ENCODE data around the gene SPAM1.

DNA sequence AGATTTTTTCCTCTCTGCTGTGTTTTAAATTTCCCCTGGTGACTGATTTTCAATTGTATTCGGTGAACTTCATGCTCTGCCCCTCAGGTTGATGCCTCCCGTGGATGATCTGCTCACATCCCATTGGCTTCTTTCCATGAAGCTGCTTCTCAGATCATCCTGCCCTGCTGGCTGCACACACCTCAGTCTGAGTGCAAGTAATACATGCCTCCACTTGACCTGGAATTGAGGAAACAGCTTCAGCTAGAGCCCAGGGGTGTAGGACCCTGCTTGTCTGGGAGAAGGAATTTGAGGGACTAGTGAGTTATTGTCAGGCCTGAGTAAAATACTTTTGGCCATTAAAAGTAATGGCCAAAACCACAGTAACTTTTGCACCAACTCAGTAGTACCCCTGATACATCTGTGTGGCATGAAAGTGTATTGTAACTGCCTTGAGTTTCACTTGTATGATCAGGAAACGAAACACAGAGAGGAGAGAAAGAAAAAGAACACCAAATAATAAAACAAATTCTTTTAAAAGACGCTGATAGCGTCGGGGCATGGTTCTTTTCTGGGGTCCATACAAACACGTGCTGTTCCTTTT, 49.4 kb downstream of the SPAM1 start:
- TF ChIP-seq, protein P1, sequence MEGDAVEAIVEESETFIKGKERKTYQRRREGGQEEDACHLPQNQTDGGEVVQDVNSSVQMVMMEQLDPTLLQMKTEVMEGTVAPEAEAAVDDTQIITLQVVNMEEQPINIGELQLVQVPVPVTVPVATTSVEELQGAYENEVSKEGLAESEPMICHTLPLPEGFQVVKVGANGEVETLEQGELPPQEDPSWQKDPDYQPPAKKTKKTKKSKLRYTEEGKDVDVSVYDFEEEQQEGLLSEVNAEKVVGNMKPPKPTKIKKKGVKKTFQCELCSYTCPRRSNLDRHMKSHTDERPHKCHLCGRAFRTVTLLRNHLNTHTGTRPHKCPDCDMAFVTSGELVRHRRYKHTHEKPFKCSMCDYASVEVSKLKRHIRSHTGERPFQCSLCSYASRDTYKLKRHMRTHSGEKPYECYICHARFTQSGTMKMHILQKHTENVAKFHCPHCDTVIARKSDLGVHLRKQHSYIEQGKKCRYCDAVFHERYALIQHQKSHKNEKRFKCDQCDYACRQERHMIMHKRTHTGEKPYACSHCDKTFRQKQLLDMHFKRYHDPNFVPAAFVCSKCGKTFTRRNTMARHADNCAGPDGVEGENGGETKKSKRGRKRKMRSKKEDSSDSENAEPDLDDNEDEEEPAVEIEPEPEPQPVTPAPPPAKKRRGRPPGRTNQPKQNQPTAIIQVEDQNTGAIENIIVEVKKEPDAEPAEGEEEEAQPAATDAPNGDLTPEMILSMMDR (IDR thresholded peaks at IDR 0.05), result no peak
- TF ChIP-seq ZFX (IDR thresholded peaks at IDR 0.05; ENCODE audit: borderline replicate concordance), result no peak
